Karpas-422 (cell line): ENCODE measurements around the gene DNAJB13. TPM values are rescaled to one million over a fixed set of nuclear protein-coding genes. Genes with fewer than 3 reads are reported as not detected.

Experiments
- DNase-seq: peaks from one replicate; pipeline ENCODE4 v3.0.0-alpha.2; 2015
- H2AFZ ChIP-seq: fragments of 200-600 bp; sonication (generic); 2 replicates; pipeline ENCODE4 v1.6.1; 2014; ENCODE audit warnings: antibody characterized with exemption, low read length, mixed read lengths
- H3K27ac ChIP-seq: fragments of 200-600 bp; sonication (generic); 2 replicates; pipeline ENCODE4 v1.5.1; 2014; ENCODE audit warnings: mild to moderate bottlenecking, low read length, moderate library complexity
- H3K27me3 ChIP-seq: fragments of 200-600 bp; sonication (generic); 2 replicates; pipeline ENCODE4 v1.6.1; 2014; ENCODE audit warnings: low read length, mixed read lengths
- H3K36me3 ChIP-seq: fragments of 200-600 bp; sonication (generic); 2 replicates; pipeline ENCODE4 v1.6.1; 2014; ENCODE audit warnings: low read length, mixed read lengths; ENCODE audit not compliant: insufficient read depth
- H3K4me1 ChIP-seq: fragments of 200-600 bp; sonication (generic); 2 replicates; pipeline ENCODE4 v1.6.1; 2014; ENCODE audit warnings: mild to moderate bottlenecking, low read length, mixed read lengths
- H3K4me2 ChIP-seq: fragments of 200-600 bp; sonication (generic); 2 replicates; pipeline ENCODE4 v1.6.1; 2014; ENCODE audit warnings: low read length, low read depth, mild to moderate bottlenecking; ENCODE audit not compliant: poor library complexity, severe bottlenecking
- H3K4me3 ChIP-seq: fragments of 200-600 bp; sonication (generic); 2 replicates; pipeline ENCODE4 v1.5.1; 2014; ENCODE audit warnings: mild to moderate bottlenecking, antibody characterized with exemption, low read length, mixed read lengths
- H3K79me2 ChIP-seq: fragments of 200-600 bp; sonication (generic); 2 replicates; pipeline ENCODE4 v1.6.1; 2014; ENCODE audit warnings: mild to moderate bottlenecking, low read length, mixed read lengths
- H3K9ac ChIP-seq: fragments of 200-600 bp; sonication (generic); 2 replicates; pipeline ENCODE4 v1.6.0; 2014; ENCODE audit warnings: low read length
- H3K9me2 ChIP-seq: fragments of 200-600 bp; sonication (generic), shearing (Covaris generic); replicated peaks from 2 replicates; pipeline ENCODE4 v1.6.0; 2014; ENCODE audit warnings: mild to moderate bottlenecking, low read length, moderate library complexity; ENCODE audit not compliant: insufficient read depth
- H3K9me3 ChIP-seq: fragments of 300-700, 200-600 bp; sonication (generic); 2 replicates; pipeline ENCODE4 v1.6.1; 2014; ENCODE audit warnings: low read length, mixed read lengths
- H4K20me1 ChIP-seq: fragments of 200-600 bp; sonication (generic); 2 replicates; pipeline ENCODE4 v1.6.1; 2014; ENCODE audit warnings: mild to moderate bottlenecking, antibody characterized with exemption, low read length, low read depth; ENCODE audit not compliant: insufficient read depth
- total RNA-seq: library from RNA; depleted of rRNA; stranded (reverse); fragments of >200 nt; shearing (Covaris generic); gene quantifications from 2 replicates; pipeline ENCODE4 v1.2.3, GENCODE V29; 2014; ENCODE audit warnings: low replicate concordance

Gene DNAJB13
- total RNA-seq, 1 experiment from 2014 or later: not detected

GRCh38 chr11:73944085-73944484 is 6.7 kb upstream of the DNAJB13 start:
- Histone ChIP-seq H3K4me1 (no peaks in the 10 kb centered on the region), H3K9ac (no peak overlapping the region), H3K4me2 (no peak overlapping the region), H3K4me3 (no peak overlapping the region), H2AFZ (no peak overlapping the region), H3K9me3 (peaks cover 9% of the 10 kb centered on the region; the same call in 1 of the 2 replicates), H3K79me2 (no peaks in the 10 kb centered on the region), H4K20me1 (no peaks in the 10 kb centered on the region), H3K27me3 (no peaks in the 10 kb centered on the region), H3K36me3 (0 out of 2 replicates have a peak, but pooled peaks cover 10% of the 10 kb centered on the region), H3K9me2 (no peaks in the 10 kb centered on the region), H3K27ac (no peak overlapping the region)
- no peak for DNase-seq

GRCh38 chr11:73944901-73945300 is 5.9 kb upstream of the DNAJB13 start:
- no peak for DNase-seq
- Histone ChIP-seq H3K27me3 (no peaks in the 10 kb centered on the region), H3K36me3 (0 out of 2 replicates have a peak, but pooled peaks cover 10% of the 10 kb centered on the region), H3K9me3 (peaks cover 9% of the 10 kb centered on the region; the same call in 1 of the 2 replicates), H3K9ac (no peak overlapping the region), H3K4me3 (no peak overlapping the region), H3K79me2 (no peaks in the 10 kb centered on the region), H2AFZ (no peak overlapping the region), H4K20me1 (no peaks in the 10 kb centered on the region), H3K9me2 (no peaks in the 10 kb centered on the region), H3K4me2 (no peak overlapping the region), H3K27ac (no peak overlapping the region), H3K4me1 (no peaks in the 10 kb centered on the region)

GRCh38 chr11:73945396-73945795 is 5.4 kb upstream of the DNAJB13 start:
- H3K9me2 ChIP-seq: no peaks in the 10 kb centered on the region
- H3K36me3 ChIP-seq: 0 out of 2 replicates have a peak, but pooled peaks cover 8% of the 10 kb centered on the region
- no peak overlapping the region for H3K4me3 ChIP-seq
- H3K4me1 ChIP-seq: no peaks in the 10 kb centered on the region
- no peak overlapping the region for H2AFZ ChIP-seq
- H3K4me2 ChIP-seq: no peak overlapping the region
- H3K79me2 ChIP-seq: no peaks in the 10 kb centered on the region
- H3K9me3 ChIP-seq: peaks cover 9% of the 10 kb centered on the region; the same call in 1 of the 2 replicates
- H3K27me3 ChIP-seq: no peaks in the 10 kb centered on the region
- no peak overlapping the region for H3K9ac ChIP-seq
- H4K20me1 ChIP-seq: no peaks in the 10 kb centered on the region
- H3K27ac ChIP-seq: no peak overlapping the region
- DNase-seq: no peak

- no peak overlapping the region for H3K4me2 ChIP-seq
- H3K4me1 ChIP-seq: no peaks in the 10 kb centered on the region
- H3K36me3 ChIP-seq: no peaks in the 10 kb centered on the region
- peaks cover 6% of the 10 kb centered on the region; the same call in 1 of the 2 replicates for H3K9me3 ChIP-seq
- H3K9ac ChIP-seq: no peak overlapping the region
- no peak overlapping the region for H2AFZ ChIP-seq
- no peaks in the 10 kb centered on the region for H3K27me3 ChIP-seq
- no peak overlapping the region for H3K27ac ChIP-seq
- no peaks in the 10 kb centered on the region for H3K9me2 ChIP-seq
- H3K4me3 ChIP-seq: no peak overlapping the region
- no peaks in the 10 kb centered on the region for H4K20me1 ChIP-seq
- DNase-seq: no peak
- no peaks in the 10 kb centered on the region for H3K79me2 ChIP-seq
These were observed 3.9 kb upstream of the DNAJB13 start for GRCh38 chr11:73946798-73947458.

GRCh38 chr11:73949246-73949645 is 1.6 kb upstream of the DNAJB13 start:
- Histone ChIP-seq H3K27me3 (no peaks in the 10 kb centered on the region), H2AFZ (no peak overlapping the region), H3K79me2 (no peaks in the 10 kb centered on the region), H3K36me3 (no peaks in the 10 kb centered on the region), H3K9me3 (peaks cover 6% of the 10 kb centered on the region; the same call in 1 of the 2 replicates), H3K4me1 (no peaks in the 10 kb centered on the region), H4K20me1 (no peaks in the 10 kb centered on the region), H3K9me2 (no peaks in the 10 kb centered on the region), H3K4me2 (no peak overlapping the region), H3K4me3 (no peak overlapping the region), H3K9ac (no peak overlapping the region), H3K27ac (no peak overlapping the region)
- no peak for DNase-seq

- Histone ChIP-seq H3K79me2 (no peaks in the 10 kb centered on the region), H3K9me2 (no peaks in the 10 kb centered on the region), H4K20me1 (no peaks in the 10 kb centered on the region), H3K27me3 (no peaks in the 10 kb centered on the region), H3K4me2 (no peak overlapping the region), H3K27ac (no peak overlapping the region), H3K36me3 (no peaks in the 10 kb centered on the region), H3K9me3 (peaks cover 6% of the 10 kb centered on the region; the same call in 1 of the 2 replicates), H3K4me3 (no peak overlapping the region), H3K9ac (no peak overlapping the region), H2AFZ (no peak overlapping the region), H3K4me1 (no peaks in the 10 kb centered on the region)
- DNase-seq: no peak
These were observed 914 bp upstream of the DNAJB13 start for GRCh38 chr11:73949912-73950311.

- Histone ChIP-seq H4K20me1 (no peaks in the 10 kb centered on the region), H3K4me1 (no peaks in the 10 kb centered on the region), H3K36me3 (no peaks in the 10 kb centered on the region), H3K9me2 (no peaks in the 10 kb centered on the region), H2AFZ (no peak overlapping the region), H3K27me3 (no peaks in the 10 kb centered on the region), H3K9ac (no peak overlapping the region), H3K27ac (no peak overlapping the region), H3K4me3 (no peak overlapping the region), H3K4me2 (no peak overlapping the region), H3K9me3 (peaks cover 2% of the 10 kb centered on the region; the same call in 1 of the 2 replicates), H3K79me2 (no peaks in the 10 kb centered on the region)
- no peak for DNase-seq
These were observed 971 bp downstream of the DNAJB13 start for GRCh38 chr11:73951797-73952196.

- Histone ChIP-seq H3K4me2 (peak overlapping the region; percentile 43), H3K36me3 (no peaks in the 10 kb centered on the region), H4K20me1 (no peaks in the 10 kb centered on the region), H3K9me2 (no peaks in the 10 kb centered on the region), H3K27ac (no peak overlapping the region), H3K4me1 (peaks cover 10% of the 10 kb centered on the region), H3K4me3 (peak overlapping the region; percentile 44; the same call in 1 of the 2 replicates), H2AFZ (no peak overlapping the region), H3K9me3 (no peaks in the 10 kb centered on the region), H3K9ac (no peak overlapping the region), H3K79me2 (no peaks in the 10 kb centered on the region), H3K27me3 (no peaks in the 10 kb centered on the region)
- DNase-seq: no peak
These were observed 6.2 kb downstream of the DNAJB13 start for GRCh38 chr11:73956876-73957653.
